RWPE1 (cell line): ENCODE measurements around the gene FCRLA.

Source experiments
- CTCF ChIA-PET: fragments of 350-600 bp; sonication (Branson Sonifier 250); formaldehyde crosslinking; extraction: SDS; loops from one replicate; lab custom pipeline; 2021; lab: Yijun Ruan, JAX
- POLR2A ChIA-PET: fragments of 400-600 bp; formaldehyde crosslinking; extraction: SDS; loops from one replicate; lab custom pipeline; 2020; ENCODE audit warnings: antibody characterized with exemption; ENCODE audit not compliant: low non-redundant PET; lab: Yijun Ruan, JAX
- DNase-seq: peaks from one replicate; pipeline ENCODE4 v3.0.0; 2012; ENCODE audit warnings: low spot score
- H3K27ac ChIP-seq: fragments of 450-650 bp; 2 replicates; pipeline ENCODE4 v1.5.1; 2017
- CTCF ChIP-seq: fragments of 450-650 bp; conservative IDR thresholded peaks from 2 replicates; pipeline ENCODE4 v1.5.1; 2017; ENCODE audit warnings: low read depth, mild to moderate bottlenecking

The FCRLA gene

GRCh38 chr1:161728376-161729226 is 21.6 kb downstream of the FCRLA start:
- DNase-seq = no peak
- CTCF ChIA-PET = interaction anchor here (1.0 kb wide), 1 partner anchor 13 kb away, joined by 3 read pairs; no protein-coding TSS in a partner anchor
- no peak for TF ChIP-seq CTCF
- POLR2A ChIA-PET = interaction anchor here (0.7 kb wide), 1 partner anchor 967 kb away, joined by 4 read pairs; no protein-coding TSS in a partner anchor
- no peak overlapping the region; the same call in 1 of the 2 replicates for H3K27ac ChIP-seq

DNA sequence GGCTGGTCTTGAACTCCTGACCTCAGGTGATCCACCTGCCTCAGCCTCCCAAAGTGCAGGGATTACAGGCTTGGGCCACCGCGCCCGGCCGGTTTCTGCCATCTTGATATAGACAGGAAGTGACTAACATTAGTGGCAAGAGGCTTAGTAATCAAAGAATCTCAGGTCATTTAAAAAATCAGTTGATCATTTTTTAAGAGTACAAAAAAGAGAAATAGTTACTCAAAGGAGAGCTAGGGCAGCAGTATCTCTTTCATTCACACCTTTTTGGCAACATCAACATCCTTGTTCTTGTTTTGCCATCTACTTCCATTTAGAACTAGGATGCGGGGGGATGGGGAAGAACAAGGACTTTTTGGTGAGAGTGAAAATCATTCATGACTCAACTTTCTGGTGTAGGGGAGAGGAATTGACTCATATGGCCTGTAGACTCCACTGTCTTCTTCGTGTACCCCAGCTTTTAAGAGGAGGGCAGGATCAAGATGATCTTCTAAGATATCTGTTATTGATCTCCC is 23.1 kb downstream of the FCRLA start:
- TF ChIP-seq CTCF = no peak
- CTCF ChIA-PET = interaction anchor here (1.0 kb wide), 1 partner anchor 8 kb away, joined by 4 read pairs; no protein-coding TSS in a partner anchor

GRCh38 chr1:161731241-161731640 is 24.2 kb downstream of the FCRLA start:
- ChIA-PET POLR2A (no interaction called here), CTCF (no interaction called here)
- no peak for TF ChIP-seq CTCF

More for the DNA sequence above, 23.1 kb downstream of the FCRLA start:
- DNase-seq = peak; percentile 85
- POLR2A ChIA-PET = no interaction called here
- H3K27ac ChIP-seq = peak overlapping the region; percentile 64

DNA sequence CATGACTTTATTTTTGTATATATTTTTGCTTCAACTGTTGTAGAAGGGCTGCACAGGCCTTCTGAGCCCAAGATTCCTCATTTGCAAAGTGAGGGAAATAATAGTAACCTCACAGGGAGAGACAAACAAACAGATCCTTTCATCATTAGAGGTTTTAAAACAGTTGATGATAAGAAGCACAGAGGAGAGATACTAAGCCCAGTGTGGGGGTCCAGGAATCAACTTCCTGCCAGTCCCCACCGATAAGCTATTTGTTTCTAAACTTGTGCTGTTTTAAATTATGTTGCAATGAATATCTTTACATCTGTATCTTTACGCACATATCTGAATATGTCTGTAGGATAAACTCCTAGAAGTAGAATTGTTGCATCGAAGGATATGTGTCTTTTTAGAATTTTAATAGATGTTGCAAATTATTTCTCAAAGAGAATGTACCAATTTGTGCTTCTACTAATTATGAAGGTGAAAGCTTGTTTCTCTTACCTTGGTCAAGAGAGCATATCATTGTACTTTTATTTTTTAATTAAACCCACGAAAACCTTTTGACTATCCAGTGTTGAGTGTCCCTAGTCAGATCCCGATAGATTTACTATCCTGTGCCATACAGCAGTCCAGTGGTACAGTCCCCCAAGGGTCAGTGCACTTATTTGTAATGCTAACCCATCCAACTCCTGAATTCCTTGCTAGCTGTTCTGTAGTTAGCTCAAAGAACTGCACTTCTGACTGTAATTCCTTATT is 25.1 kb downstream of the FCRLA start:
- TF ChIP-seq CTCF = no peak
- ChIA-PET POLR2A (no interaction called here), CTCF (no interaction called here)
- DNase-seq = no peak
- no peak overlapping the region for H3K27ac ChIP-seq

More at GRCh38 chr1:161731241-161731640, 24.2 kb downstream of the FCRLA start:
- H3K27ac ChIP-seq = no peak overlapping the region
- DNase-seq = no peak

- DNase-seq = peak; percentile 68
- POLR2A ChIA-PET = no interaction called here
These were observed 26.5 kb downstream of the FCRLA start for GRCh38 chr1:161733526-161733925.

More at GRCh38 chr1:161733526-161733925, 26.5 kb downstream of the FCRLA start:
- TF ChIP-seq CTCF = no peak
- CTCF ChIA-PET = interaction anchor here (0.8 kb wide), 1 partner anchor 86 kb away, joined by 3 read pairs; no protein-coding TSS in a partner anchor
- H3K27ac ChIP-seq = no peak overlapping the region
